ACHN (cell line): ENCODE results near the gene NOXO1.

Source experiments
- DNase-seq: peaks from one replicate; pipeline ENCODE4 v3.0.0-alpha.2; 2015
- in situ Hi-C: cut with HindIII; loops from 2 replicates; pipeline ENCODE4 v1.10.0; 2017; ENCODE audit warnings: low sequenced_read_pairs, low pct_ligation_motif_present, low pct_unique_long_range_greater_than_20kb

Gene NOXO1

GRCh38 chr16:2001035-2001434, 19.8 kb upstream of the NOXO1 start:
- in situ Hi-C loops, result no loop called here
- no peak for DNase-seq

GRCh38 chr16:1999866-2000514, 18.7 kb upstream of the NOXO1 start:
- in situ Hi-C loops, result no loop called here

GRCh38 chr16:1998852-1999801, 17.9 kb upstream of the NOXO1 start:
- in situ Hi-C loops, result no loop called here
- no peak for DNase-seq

More at GRCh38 chr16:1999866-2000514, 18.7 kb upstream of the NOXO1 start:
- DNase-seq, result no peak

GRCh38 chr16:1998360-1998835, 17.1 kb upstream of the NOXO1 start:
- DNase-seq, result no peak
- in situ Hi-C loops, result no loop called here

- in situ Hi-C loops, result no loop called here
- DNase-seq, result no peak
Measured at GRCh38 chr16:1997494-1998359, 16.5 kb upstream of the NOXO1 start.

GRCh38 chr16:1993731-1994131, 12.5 kb upstream of the NOXO1 start:
- DNase-seq, result peak; percentile 77

GRCh38 chr16:1992704-1993317, 11.5 kb upstream of the NOXO1 start:
- no peak for DNase-seq
- in situ Hi-C loops, result no loop called here

More at GRCh38 chr16:1993731-1994131, 12.5 kb upstream of the NOXO1 start:
- in situ Hi-C loops, result no loop called here

- in situ Hi-C loops, result no loop called here
- DNase-seq, result peak; percentile 50
Measured at GRCh38 chr16:1991948-1992703, 10.9 kb upstream of the NOXO1 start.

- no peak for DNase-seq
- in situ Hi-C loops, result no loop called here
Measured at GRCh38 chr16:1991588-1991947, 10.3 kb upstream of the NOXO1 start.

- in situ Hi-C loops, result no loop called here
- no peak for DNase-seq
Measured at GRCh38 chr16:1991135-1991551, 9.9 kb upstream of the NOXO1 start.

- peak; percentile 20 for DNase-seq
Measured at GRCh38 chr16:1990351-1991134, 9.3 kb upstream of the NOXO1 start.

GRCh38 chr16:1990101-1990350, 8.8 kb upstream of the NOXO1 start:
- in situ Hi-C loops, result no loop called here
- no peak for DNase-seq

More at GRCh38 chr16:1990351-1991134, 9.3 kb upstream of the NOXO1 start:
- in situ Hi-C loops, result no loop called here

- DNase-seq, result peak; percentile 33
- in situ Hi-C loops, result no loop called here
Measured at GRCh38 chr16:1989209-1990100, 8.2 kb upstream of the NOXO1 start, which contains the start of gene SYNGR3. SYNGR3 (plus strand) TSS chr16:1989970; CDS start chr16:1990103, 133 bp downstream.

- no peak for DNase-seq
- in situ Hi-C loops, result no loop called here
Measured at GRCh38 chr16:1987198-1987597, 5.9 kb upstream of the NOXO1 start.

GRCh38 chr16:1985466-1986150, 4.3 kb upstream of the NOXO1 start:
- in situ Hi-C loops, result no loop called here
- no peak for DNase-seq
